BE2C (cell line): ENCODE data around the gene FCHO2. TPM values are rescaled to one million over a fixed set of nuclear protein-coding genes. Genes with fewer than 3 reads are reported as not detected.

Experiments
- DNase-seq: peaks from one replicate; pipeline ENCODE4 v3.0.0-alpha.2; 2020
- H3K27me3 ChIP-seq: fragments of 250-450 bp; sonication (Bioruptor Pico); 2 replicates; pipeline ENCODE4 v1.5.1; 2020; ENCODE audit warnings: mild to moderate bottlenecking
- H3K36me3 ChIP-seq: fragments of 250-450 bp; sonication (Bioruptor Pico); 2 replicates; pipeline ENCODE4 v1.5.1; 2020; ENCODE audit warnings: mild to moderate bottlenecking
- H3K4me1 ChIP-seq: fragments of 250-450 bp; sonication (Bioruptor Pico); 2 replicates; pipeline ENCODE4 v1.5.1; 2020
- H3K4me3 ChIP-seq: 2 replicates; pipeline ENCODE4 v1.5.1; 2011; ENCODE audit warnings: low read depth, low read length
- H3K9me3 ChIP-seq: fragments of 250-450 bp; sonication (Bioruptor Pico); 2 replicates; pipeline ENCODE4 v1.5.1; 2020
- polyA plus RNA-seq: library from polyadenylated mRNA; unstranded; fragments of >200 nt; gene quantifications from one replicate; pipeline ENCODE4 v1.2.1, GENCODE V29; 2012; ENCODE audit warnings: low read depth, missing spikeins; ENCODE audit not compliant: insufficient read length, insufficient read depth
- TF ChIP-seq, protein P1 (sequence below): IDR thresholded peaks from 2 replicates; pipeline ENCODE4 v1.5.1; 2012; ENCODE audit warnings: mild to moderate bottlenecking, low read depth, low read length

Gene FCHO2, protein sequence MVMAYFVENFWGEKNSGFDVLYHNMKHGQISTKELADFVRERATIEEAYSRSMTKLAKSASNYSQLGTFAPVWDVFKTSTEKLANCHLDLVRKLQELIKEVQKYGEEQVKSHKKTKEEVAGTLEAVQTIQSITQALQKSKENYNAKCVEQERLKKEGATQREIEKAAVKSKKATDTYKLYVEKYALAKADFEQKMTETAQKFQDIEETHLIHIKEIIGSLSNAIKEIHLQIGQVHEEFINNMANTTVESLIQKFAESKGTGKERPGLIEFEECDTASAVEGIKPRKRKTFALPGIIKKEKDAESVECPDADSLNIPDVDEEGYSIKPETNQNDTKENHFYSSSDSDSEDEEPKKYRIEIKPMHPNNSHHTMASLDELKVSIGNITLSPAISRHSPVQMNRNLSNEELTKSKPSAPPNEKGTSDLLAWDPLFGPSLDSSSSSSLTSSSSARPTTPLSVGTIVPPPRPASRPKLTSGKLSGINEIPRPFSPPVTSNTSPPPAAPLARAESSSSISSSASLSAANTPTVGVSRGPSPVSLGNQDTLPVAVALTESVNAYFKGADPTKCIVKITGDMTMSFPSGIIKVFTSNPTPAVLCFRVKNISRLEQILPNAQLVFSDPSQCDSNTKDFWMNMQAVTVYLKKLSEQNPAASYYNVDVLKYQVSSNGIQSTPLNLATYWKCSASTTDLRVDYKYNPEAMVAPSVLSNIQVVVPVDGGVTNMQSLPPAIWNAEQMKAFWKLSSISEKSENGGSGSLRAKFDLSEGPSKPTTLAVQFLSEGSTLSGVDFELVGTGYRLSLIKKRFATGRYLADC
- 0.99 TPM for polyA plus RNA-seq

DNA sequence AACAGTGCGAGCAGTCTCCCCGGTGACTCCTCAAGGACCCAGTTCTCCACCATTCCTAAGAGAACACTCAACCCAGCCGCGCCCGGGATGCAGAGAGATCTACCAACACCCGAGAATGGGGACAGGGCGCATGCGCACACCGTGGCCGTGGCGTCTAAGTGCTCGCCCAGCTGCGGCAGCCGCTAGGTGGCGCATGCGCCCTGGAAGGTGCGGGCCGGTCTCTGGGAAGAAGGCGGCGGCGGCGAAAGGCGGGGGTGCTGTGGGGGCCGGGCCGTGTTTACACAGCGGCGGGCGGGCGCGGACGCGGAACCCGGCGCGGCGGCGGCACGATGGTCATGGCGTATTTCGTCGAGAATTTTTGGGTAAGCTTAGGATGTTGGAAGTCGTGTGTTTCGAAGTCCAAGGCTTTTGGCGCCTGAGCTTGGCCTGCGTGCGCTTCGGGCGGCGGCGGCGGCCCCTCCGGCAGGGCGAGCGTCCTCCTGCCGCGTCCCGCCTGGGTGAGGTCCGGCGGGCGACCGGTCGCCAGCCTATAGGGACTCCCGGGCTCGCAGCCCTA, at the start of gene FCHO2:
TSS of gene FCHO2 (plus strand) at position 274 of the 556 bp plus-strand sequence. CDS start at position 330, 56 bp downstream.
- H3K36me3 ChIP-seq = no peaks in the 10 kb centered on the region

DNA sequence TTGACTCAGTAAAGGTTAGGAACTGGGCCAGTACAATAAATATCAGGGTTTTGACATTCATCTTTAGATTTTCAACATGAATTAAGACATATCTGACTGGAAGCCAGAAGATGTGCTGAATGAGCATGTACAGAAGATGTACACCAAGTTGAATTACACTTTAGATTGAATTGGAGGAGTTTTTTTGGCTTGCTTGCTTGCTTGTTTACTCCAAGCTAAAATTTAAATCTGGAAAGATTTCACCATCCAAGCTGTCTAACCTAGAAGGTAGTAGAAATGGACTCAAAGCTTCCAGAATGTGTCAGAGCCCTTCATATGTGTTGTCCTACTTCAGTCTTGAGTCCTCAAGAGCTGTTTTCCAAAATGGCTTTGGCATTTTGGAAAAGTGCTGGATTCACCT, 49.0 kb upstream of the FCHO2 start:
- TF ChIP-seq, protein P1, sequence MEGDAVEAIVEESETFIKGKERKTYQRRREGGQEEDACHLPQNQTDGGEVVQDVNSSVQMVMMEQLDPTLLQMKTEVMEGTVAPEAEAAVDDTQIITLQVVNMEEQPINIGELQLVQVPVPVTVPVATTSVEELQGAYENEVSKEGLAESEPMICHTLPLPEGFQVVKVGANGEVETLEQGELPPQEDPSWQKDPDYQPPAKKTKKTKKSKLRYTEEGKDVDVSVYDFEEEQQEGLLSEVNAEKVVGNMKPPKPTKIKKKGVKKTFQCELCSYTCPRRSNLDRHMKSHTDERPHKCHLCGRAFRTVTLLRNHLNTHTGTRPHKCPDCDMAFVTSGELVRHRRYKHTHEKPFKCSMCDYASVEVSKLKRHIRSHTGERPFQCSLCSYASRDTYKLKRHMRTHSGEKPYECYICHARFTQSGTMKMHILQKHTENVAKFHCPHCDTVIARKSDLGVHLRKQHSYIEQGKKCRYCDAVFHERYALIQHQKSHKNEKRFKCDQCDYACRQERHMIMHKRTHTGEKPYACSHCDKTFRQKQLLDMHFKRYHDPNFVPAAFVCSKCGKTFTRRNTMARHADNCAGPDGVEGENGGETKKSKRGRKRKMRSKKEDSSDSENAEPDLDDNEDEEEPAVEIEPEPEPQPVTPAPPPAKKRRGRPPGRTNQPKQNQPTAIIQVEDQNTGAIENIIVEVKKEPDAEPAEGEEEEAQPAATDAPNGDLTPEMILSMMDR = no peak
- Histone ChIP-seq H3K9me3 (no peaks in the 10 kb centered on the region), H3K4me1 (no peaks in the 10 kb centered on the region), H3K4me3 (no peak overlapping the region), H3K36me3 (peaks cover 65% of the 10 kb centered on the region), H3K27me3 (no peaks in the 10 kb centered on the region)
- DNase-seq = no peak

More for the DNA sequence above, at the start of gene FCHO2:
- Histone ChIP-seq H3K4me1 (no peaks in the 10 kb centered on the region), H3K9me3 (peaks cover 4% of the 10 kb centered on the region; the same call in 1 of the 2 replicates), H3K27me3 (peaks cover 23% of the 10 kb centered on the region), H3K4me3 (peak within 1 kb of the TSS; percentile 68)
- TF ChIP-seq, protein P1 = peak; percentile 65
- DNase-seq = peak; percentile 99

DNA sequence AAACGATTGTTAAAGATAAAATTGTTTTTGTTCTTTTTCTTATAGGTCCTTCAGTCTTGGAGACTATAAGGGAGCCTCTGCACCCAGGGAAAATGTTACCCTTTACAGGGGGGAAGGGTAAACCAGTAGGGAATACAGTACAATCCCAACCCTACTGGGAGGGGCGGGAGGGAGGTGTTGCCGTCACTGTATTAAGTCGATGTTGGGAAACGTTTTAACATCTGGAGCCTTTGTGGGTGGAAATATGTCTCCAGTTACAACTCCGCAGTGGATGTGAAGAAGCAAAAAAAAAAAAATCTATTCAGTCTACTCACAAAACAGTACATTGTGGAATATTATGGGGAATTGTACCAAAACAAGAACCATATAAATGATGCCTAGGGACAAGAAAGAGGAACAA, 47.2 kb upstream of the FCHO2 start:
- TF ChIP-seq, protein P1 = no peak
- no peaks in the 10 kb centered on the region for H3K4me1 ChIP-seq
- peaks cover 48% of the 10 kb centered on the region for H3K36me3 ChIP-seq
- DNase-seq = no peak
- H3K9me3 ChIP-seq = no peaks in the 10 kb centered on the region
- H3K27me3 ChIP-seq = no peaks in the 10 kb centered on the region
- H3K4me3 ChIP-seq = no peak overlapping the region

DNA sequence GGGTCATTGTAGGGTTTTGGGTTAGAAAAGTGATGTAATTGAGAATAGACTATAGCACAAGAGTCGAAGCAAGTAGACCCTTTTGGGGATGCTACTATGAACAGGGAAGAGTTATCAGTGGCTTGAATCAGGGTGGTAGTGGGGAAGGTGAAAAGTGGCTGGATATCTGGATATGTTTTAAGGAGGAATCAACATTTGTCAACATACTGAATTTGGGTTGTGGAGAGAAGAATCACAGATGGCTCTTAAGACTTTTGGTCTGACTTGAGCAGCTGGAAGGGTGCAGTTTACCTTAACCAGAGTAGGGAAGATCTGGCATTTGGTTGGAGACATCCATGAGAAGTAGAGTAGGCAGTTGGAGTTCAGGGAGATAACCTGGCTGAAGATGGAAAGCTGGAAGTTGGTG, 38.5 kb upstream of the FCHO2 start:
- DNase-seq = no peak
- no peaks in the 10 kb centered on the region for H3K9me3 ChIP-seq
- no peaks in the 10 kb centered on the region; the same call in none of the 2 replicates for H3K4me1 ChIP-seq
- TF ChIP-seq, protein P1 = no peak
- H3K27me3 ChIP-seq = no peaks in the 10 kb centered on the region
- no peak overlapping the region for H3K4me3 ChIP-seq
- H3K36me3 ChIP-seq = no peaks in the 10 kb centered on the region; the same call in 1 of the 2 replicates

DNA sequence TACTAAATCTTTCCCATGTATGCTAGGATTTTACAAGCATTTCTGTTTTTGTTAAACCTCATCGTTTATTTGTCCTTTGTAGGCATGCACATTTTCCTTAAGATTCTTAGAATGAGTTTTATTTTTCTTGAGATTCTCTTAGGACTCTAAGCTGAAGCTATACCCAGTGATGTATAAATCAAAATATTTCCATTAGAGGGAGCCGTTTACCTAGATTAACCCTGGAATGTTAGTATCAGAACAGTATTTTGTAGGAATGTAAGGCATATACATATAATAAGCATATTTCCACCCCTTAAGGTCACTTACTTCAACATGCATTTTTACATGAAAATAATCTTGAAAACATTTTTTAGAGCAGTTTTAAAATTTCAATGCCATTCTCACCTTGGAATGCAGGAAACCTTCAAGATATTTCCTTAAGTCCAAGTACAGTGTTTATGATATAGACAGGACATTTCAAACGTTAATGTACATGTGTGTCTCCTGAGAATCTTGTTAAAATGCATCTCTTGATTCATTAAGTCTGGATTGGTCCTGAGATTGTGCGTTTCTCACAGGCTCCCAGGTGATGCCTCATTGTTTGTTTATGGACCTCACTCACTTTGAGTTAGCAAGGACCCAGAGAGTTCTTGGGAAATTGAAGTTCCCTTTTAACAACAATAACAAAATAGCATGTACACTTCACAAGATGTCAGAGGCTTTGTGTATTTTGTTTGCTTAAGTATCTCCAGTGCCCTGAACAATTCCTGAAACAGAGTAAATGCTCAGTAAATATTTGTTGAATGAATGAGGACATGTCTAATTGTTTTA, 34.9 kb upstream of the FCHO2 start:
- Histone ChIP-seq H3K36me3 (no peaks in the 10 kb centered on the region), H3K4me1 (no peaks in the 10 kb centered on the region; the same call in none of the 2 replicates), H3K27me3 (no peaks in the 10 kb centered on the region), H3K9me3 (0 out of 2 replicates have a peak, but pooled peaks cover 4% of the 10 kb centered on the region), H3K4me3 (no peak overlapping the region)
- no peak for DNase-seq
- TF ChIP-seq, protein P1 = peak; percentile 22; the same call in 1 of the 2 replicates
